Omental fat pad (tissue), 4 donors: ENCODE data around the gene PKNOX2. TPM values are rescaled to one million over a fixed set of nuclear protein-coding genes. Genes with fewer than 3 reads are reported as not detected.

Source experiments
- ATAC-seq: fragments of 150-250 bp; one replicate; pipeline ENCODE4 v1.9.1; 2016; ENCODE audit warnings: mild to moderate bottlenecking, moderate library complexity; ENCODE audit not compliant: low FRiP score
- DNase-seq: peaks from one replicate; pipeline ENCODE4 v3.0.0-alpha.2; 2019; ENCODE audit warnings: low spot score
- total RNA-seq, 4 donors: library from RNA; depleted of rRNA; stranded (reverse); fragments of >200 nt; gene quantifications; one replicate each; pipeline ENCODE4 v1.1.0, GENCODE V29; 2016
- TF ChIP-seq, protein P1 (sequence below), 3 donors: fragments of 450-650 bp; IDR thresholded peaks; one replicate each; pipeline ENCODE4 v1.5.1; 2016 to 2017; ENCODE audit warnings: antibody characterized with exemption in 3 of 3, mild to moderate bottlenecking in 3 of 3, moderate library complexity in 2 of 3

The PKNOX2 gene
- total RNA-seq, 4 donors from 2014 or later, result 0.19 to 2.7 (median 0.82) TPM

DNA sequence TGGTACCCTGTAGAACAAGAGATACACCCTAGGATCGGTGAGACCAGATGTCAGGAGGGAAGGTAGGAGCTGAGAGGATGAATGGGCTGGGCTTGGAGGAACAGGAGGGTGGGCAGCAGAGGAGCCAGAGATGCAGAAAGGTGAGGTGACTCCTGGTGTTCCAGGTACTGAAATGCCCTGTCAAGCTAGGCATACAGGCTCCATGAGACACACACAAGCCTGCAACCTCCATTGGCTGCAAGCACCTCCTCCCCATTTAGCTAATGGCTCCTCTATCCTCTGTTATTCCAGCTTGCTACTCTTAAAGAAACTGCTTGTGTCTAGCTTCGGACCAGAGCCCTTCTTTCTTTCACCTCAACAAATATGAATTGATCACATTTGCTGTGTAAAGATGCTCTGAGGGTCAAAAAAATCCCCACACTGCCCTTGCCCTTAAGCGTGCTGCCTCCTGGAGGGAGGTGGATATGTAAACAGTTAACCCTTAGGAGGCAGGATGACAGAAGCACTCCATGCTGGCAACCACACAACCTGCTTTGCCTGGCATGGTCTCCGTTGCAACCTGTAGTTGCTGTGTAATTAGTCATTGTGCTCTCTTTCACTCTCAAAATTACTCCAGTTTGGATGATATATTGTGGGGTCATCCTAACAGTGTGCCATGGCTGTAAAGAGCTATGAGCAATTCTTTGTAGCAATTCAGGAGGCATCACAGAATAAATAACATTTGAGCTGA, 156.0 kb downstream of the PKNOX2 start:
- no peak for ATAC-seq
- TF ChIP-seq, protein P1, sequence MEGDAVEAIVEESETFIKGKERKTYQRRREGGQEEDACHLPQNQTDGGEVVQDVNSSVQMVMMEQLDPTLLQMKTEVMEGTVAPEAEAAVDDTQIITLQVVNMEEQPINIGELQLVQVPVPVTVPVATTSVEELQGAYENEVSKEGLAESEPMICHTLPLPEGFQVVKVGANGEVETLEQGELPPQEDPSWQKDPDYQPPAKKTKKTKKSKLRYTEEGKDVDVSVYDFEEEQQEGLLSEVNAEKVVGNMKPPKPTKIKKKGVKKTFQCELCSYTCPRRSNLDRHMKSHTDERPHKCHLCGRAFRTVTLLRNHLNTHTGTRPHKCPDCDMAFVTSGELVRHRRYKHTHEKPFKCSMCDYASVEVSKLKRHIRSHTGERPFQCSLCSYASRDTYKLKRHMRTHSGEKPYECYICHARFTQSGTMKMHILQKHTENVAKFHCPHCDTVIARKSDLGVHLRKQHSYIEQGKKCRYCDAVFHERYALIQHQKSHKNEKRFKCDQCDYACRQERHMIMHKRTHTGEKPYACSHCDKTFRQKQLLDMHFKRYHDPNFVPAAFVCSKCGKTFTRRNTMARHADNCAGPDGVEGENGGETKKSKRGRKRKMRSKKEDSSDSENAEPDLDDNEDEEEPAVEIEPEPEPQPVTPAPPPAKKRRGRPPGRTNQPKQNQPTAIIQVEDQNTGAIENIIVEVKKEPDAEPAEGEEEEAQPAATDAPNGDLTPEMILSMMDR (IDR thresholded peaks at IDR 0.05), result no peak
- no peak for DNase-seq

DNA sequence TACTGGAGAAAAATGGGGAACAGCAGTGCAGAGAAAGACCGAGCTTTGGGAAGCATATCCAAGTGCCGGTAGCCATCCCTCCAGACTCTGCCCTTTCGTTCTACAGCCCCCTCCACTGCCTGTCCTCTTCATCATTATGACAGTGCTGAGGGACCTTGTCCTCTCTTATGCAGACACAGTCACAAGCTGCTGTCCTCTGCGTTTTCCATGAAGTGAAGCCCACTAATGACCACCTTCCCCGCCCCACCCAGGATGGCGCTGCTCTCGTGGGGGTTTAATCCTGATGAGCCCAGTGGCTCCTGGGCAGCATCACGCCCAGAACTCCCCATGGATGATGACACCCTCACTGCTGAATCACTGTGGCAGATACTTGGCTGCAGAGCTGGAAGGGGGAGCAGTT, 157.7 kb downstream of the PKNOX2 start:
- ATAC-seq, result no peak
- TF ChIP-seq, protein P1 (IDR thresholded peaks at IDR 0.05), result no peak
- no peak for DNase-seq

DNA sequence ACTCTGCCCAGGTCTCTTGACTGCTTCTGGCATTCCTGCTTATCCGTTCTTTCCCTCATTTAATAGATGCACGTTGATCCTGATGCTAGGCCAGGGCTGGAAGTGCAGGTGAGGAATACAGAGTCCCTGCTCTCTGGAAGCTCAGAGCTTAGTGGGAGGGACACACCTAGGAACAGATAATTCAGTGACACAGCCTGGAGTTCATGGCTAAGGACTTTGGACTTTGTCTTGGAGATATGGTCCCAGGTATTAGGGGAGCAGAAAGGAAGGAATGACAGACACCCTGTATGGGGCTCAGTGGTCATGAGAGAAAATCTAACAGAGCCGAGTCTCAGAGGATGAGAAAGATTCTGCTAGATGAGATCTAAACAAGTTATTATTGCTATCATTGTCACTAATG, 160.6 kb downstream of the PKNOX2 start:
- TF ChIP-seq, protein P1 (IDR thresholded peaks at IDR 0.05), result no peak
- DNase-seq (no peak), ATAC-seq (no peak)

DNA sequence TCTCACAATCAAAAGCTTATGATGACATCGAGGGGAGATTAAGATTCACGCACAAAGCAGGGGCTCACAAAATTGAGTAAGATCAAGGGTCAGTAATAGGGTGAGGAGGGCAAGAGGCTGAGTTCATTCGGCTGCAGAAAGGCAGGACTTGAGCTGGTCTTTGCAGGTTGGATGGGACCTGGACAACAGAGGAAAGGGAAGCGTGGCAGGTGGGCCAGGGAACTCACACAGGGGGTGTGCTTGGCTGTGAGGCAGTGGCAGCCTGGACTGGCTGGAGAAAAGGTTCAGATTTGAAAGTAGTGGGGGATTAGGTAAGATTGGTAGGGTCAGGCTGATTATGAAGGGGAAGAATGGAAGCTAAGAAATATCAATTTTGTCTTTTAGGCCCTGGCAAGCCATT, 161.6 kb downstream of the PKNOX2 start:
- TF ChIP-seq, protein P1 (IDR thresholded peaks at IDR 0.05), result no peak
- DNase-seq (no peak), ATAC-seq (no peak)

DNA sequence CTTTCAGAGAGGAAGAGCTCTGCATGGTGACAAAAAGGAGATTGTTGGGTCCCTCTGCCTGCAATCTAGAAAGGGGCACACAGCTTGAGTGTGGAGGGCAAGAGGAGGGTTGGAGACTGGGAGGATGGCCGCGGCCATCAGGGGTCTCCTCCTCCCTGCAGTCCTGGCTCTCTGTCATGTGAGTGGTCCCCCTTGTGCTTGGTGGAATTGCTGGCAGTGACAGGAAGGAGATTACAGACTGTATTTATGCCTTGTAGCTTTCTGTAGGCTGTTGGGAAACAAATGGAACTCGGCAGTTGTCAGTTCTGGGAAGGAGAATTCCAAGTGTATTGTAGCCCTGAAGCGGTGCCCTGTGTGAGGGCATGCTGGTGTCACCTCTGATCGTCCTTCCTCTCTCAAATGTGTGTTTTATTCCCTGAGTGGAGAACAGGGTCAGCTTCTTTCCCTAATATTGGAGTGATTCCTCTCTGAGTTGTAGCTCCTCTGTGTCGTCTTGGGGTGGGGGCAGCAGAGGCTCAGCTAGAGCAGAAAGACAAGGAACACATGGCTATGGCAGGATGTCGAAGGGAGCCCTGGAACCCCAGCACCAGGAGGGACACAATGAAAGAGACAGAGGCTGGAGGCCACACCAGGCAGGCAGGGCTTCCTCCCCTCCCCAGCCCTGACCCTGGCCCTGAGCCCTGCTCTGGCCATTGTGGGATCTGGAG, 163.1 kb downstream of the PKNOX2 start:
- DNase-seq, result no peak
- TF ChIP-seq, protein P1 (IDR thresholded peaks at IDR 0.05), result no peak
- no peak for ATAC-seq

DNA sequence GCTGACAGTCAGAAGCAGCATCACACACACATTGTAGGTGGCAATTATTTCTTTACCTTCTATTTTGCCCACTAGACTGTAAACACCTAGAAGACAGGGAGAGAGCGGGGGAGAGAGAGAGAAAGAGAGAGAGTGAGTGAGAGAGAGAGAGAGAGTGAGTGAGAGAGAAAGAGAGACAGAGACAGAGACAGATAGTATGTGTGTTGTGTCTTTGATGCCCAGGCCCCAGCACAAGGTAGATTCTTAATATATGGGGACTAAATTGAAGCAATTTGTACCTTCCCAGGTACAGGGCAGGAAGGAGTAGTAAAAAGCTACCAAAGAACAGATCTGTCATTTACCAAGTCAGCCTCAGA, 163.7 kb downstream of the PKNOX2 start:
- ATAC-seq, result no peak
- TF ChIP-seq, protein P1 (IDR thresholded peaks at IDR 0.05), result no peak
- no peak for DNase-seq

DNA sequence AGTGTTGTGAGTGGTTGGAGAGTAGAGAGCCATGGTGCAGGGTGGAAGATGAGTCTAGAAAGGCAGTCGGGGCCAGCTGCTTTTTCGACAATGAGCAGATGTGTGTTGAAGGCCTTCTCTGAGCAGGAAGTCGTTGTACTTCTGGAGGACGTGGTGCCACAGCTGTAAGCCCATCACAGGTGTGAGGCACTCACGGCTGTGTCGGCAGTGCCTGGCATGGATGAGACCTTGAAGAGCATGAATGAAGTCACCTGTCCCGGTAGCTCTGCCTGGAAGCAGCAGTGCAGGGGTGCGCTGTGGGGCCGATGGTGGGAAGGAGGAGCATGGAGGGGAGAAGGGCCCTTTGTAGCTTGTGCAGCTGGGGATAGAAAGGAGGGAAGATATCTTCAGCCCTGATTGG, 165.2 kb downstream of the PKNOX2 start:
- TF ChIP-seq, protein P1 (IDR thresholded peaks at IDR 0.05), result no peak
- DNase-seq (no peak), ATAC-seq (no peak)
